Measurements from ENCODE around the gene GINS1.
A peak's percentile ranks its signal among the peaks of the same experiment; 100 is the strongest.

Gene GINS1

GRCh38 chr20:25376886-25377285 lies 30.6 kb upstream of the GINS1 start:
- Histone ChIP-seq H2AFZ (ENCODE audit: low read depth, low read length) (no peak overlapping the region), H3K4me1 (ENCODE audit: insufficient read depth, low read length) (no peaks in the 10 kb centered on the region), H3K27me3 (ENCODE audit: insufficient read depth, low read length) (no peaks in the 10 kb centered on the region), H3K9me3 (ENCODE audit: low read length) (peaks cover 2% of the 10 kb centered on the region), H3K4me3 (ENCODE audit: low read length) (no peak overlapping the region), H3K36me3 (ENCODE audit: insufficient read depth, low read length) (peaks cover under 1% of the 10 kb centered on the region)

GRCh38 chr20:25378189-25378883 lies 29.1 kb upstream of the GINS1 start:
- Histone ChIP-seq H3K36me3 (ENCODE audit: insufficient read depth, low read length) (peaks cover 6% of the 10 kb centered on the region), H2AFZ (ENCODE audit: low read depth, low read length) (no peak overlapping the region), H3K9me3 (ENCODE audit: low read length) (no peaks in the 10 kb centered on the region), H3K4me1 (ENCODE audit: insufficient read depth, low read length) (no peaks in the 10 kb centered on the region), H3K27me3 (ENCODE audit: insufficient read depth, low read length) (no peaks in the 10 kb centered on the region), H3K4me3 (ENCODE audit: low read length) (no peak overlapping the region)

- no peaks in the 10 kb centered on the region for H3K9me3 ChIP-seq (ENCODE audit: low read length)
- H2AFZ ChIP-seq (ENCODE audit: low read depth, low read length) = no peak overlapping the region
- H3K27me3 ChIP-seq (ENCODE audit: insufficient read depth, low read length) = no peaks in the 10 kb centered on the region
- peaks cover 6% of the 10 kb centered on the region for H3K36me3 ChIP-seq (ENCODE audit: insufficient read depth, low read length)
- H3K4me3 ChIP-seq (ENCODE audit: low read length) = no peak overlapping the region
- no peaks in the 10 kb centered on the region for H3K4me1 ChIP-seq (ENCODE audit: insufficient read depth, low read length)
Observed at GRCh38 chr20:25378884-25379733, 28.4 kb upstream of the GINS1 start.

- Histone ChIP-seq H3K4me1 (ENCODE audit: insufficient read depth, low read length) (no peaks in the 10 kb centered on the region), H3K9me3 (ENCODE audit: low read length) (no peaks in the 10 kb centered on the region)
Observed at GRCh38 chr20:25380945-25381614, 26.4 kb upstream of the GINS1 start.

GRCh38 chr20:25382704-25383370 lies 24.6 kb upstream of the GINS1 start:
- H3K9me3 ChIP-seq (ENCODE audit: low read length) = no peaks in the 10 kb centered on the region
- no peak overlapping the region for H2AFZ ChIP-seq (ENCODE audit: low read depth, low read length)
- H3K4me3 ChIP-seq (ENCODE audit: low read length) = no peak overlapping the region
- peaks cover 6% of the 10 kb centered on the region for H3K36me3 ChIP-seq (ENCODE audit: insufficient read depth, low read length)
- no peaks in the 10 kb centered on the region for H3K4me1 ChIP-seq (ENCODE audit: insufficient read depth, low read length)
- H3K27me3 ChIP-seq (ENCODE audit: insufficient read depth, low read length) = no peaks in the 10 kb centered on the region

More at GRCh38 chr20:25380945-25381614, 26.4 kb upstream of the GINS1 start:
- Histone ChIP-seq H3K27me3 (ENCODE audit: insufficient read depth, low read length) (no peaks in the 10 kb centered on the region), H3K36me3 (ENCODE audit: insufficient read depth, low read length) (peaks cover 6% of the 10 kb centered on the region), H2AFZ (ENCODE audit: low read depth, low read length) (no peak overlapping the region), H3K4me3 (ENCODE audit: low read length) (no peak overlapping the region)

GRCh38 chr20:25389401-25389857 lies 18.0 kb upstream of the GINS1 start:
- H3K36me3 ChIP-seq (ENCODE audit: insufficient read depth, low read length) = no peaks in the 10 kb centered on the region
- H3K4me1 ChIP-seq (ENCODE audit: insufficient read depth, low read length) = peaks cover 13% of the 10 kb centered on the region
- H2AFZ ChIP-seq (ENCODE audit: low read depth, low read length) = peak overlapping the region; percentile 27
- no peaks in the 10 kb centered on the region for H3K9me3 ChIP-seq (ENCODE audit: low read length)
- H3K27me3 ChIP-seq (ENCODE audit: insufficient read depth, low read length) = no peaks in the 10 kb centered on the region
- peak overlapping the region; percentile 88 for H3K4me3 ChIP-seq (ENCODE audit: low read length)

GRCh38 chr20:25389858-25390537 lies 17.5 kb upstream of the GINS1 start:
- Histone ChIP-seq H3K4me1 (ENCODE audit: insufficient read depth, low read length) (peaks cover 14% of the 10 kb centered on the region), H2AFZ (ENCODE audit: low read depth, low read length) (peak overlapping the region; percentile 27), H3K36me3 (ENCODE audit: insufficient read depth, low read length) (no peaks in the 10 kb centered on the region), H3K9me3 (ENCODE audit: low read length) (no peaks in the 10 kb centered on the region), H3K4me3 (ENCODE audit: low read length) (peak overlapping the region; percentile 88), H3K27me3 (ENCODE audit: insufficient read depth, low read length) (no peaks in the 10 kb centered on the region)

GRCh38 chr20:25390538-25391528 lies 16.6 kb upstream of the GINS1 start, which contains the start of gene ABHD12:
ABHD12 (minus strand) TSS chr20:25390835; CDS start chr20:25390703, 132 bp downstream.
- H3K4me3 ChIP-seq (ENCODE audit: low read length) = peak within 1 kb of the TSS; percentile 88
- peak within 1 kb of the TSS; percentile 96 for H2AFZ ChIP-seq (ENCODE audit: low read depth, low read length)
- H3K36me3 ChIP-seq (ENCODE audit: insufficient read depth, low read length) = no peaks in the 10 kb centered on the region
- no peaks in the 10 kb centered on the region for H3K27me3 ChIP-seq (ENCODE audit: insufficient read depth, low read length)
- H3K4me1 ChIP-seq (ENCODE audit: insufficient read depth, low read length) = peaks cover 14% of the 10 kb centered on the region
- H3K9me3 ChIP-seq (ENCODE audit: low read length) = no peaks in the 10 kb centered on the region

- Histone ChIP-seq H3K27me3 (ENCODE audit: insufficient read depth, low read length) (no peaks in the 10 kb centered on the region), H3K36me3 (ENCODE audit: insufficient read depth, low read length) (no peaks in the 10 kb centered on the region), H3K4me3 (ENCODE audit: low read length) (no peak overlapping the region)
Observed at GRCh38 chr20:25394276-25394675, 13.2 kb upstream of the GINS1 start.

GRCh38 chr20:25394996-25395395 lies 12.5 kb upstream of the GINS1 start:
- H2AFZ ChIP-seq (ENCODE audit: low read depth, low read length) = no peak overlapping the region
- H3K4me3 ChIP-seq (ENCODE audit: low read length) = no peak overlapping the region
- H3K27me3 ChIP-seq (ENCODE audit: insufficient read depth, low read length) = no peaks in the 10 kb centered on the region
- no peaks in the 10 kb centered on the region for H3K9me3 ChIP-seq (ENCODE audit: low read length)
- peaks cover 15% of the 10 kb centered on the region for H3K4me1 ChIP-seq (ENCODE audit: insufficient read depth, low read length)
- H3K36me3 ChIP-seq (ENCODE audit: insufficient read depth, low read length) = no peaks in the 10 kb centered on the region

More at GRCh38 chr20:25394276-25394675, 13.2 kb upstream of the GINS1 start:
- no peaks in the 10 kb centered on the region for H3K9me3 ChIP-seq (ENCODE audit: low read length)
- no peak overlapping the region for H2AFZ ChIP-seq (ENCODE audit: low read depth, low read length)
- peaks cover 14% of the 10 kb centered on the region for H3K4me1 ChIP-seq (ENCODE audit: insufficient read depth, low read length)

- Histone ChIP-seq H3K9me3 (ENCODE audit: low read length) (no peaks in the 10 kb centered on the region), H2AFZ (ENCODE audit: low read depth, low read length) (no peak overlapping the region), H3K27me3 (ENCODE audit: insufficient read depth, low read length) (no peaks in the 10 kb centered on the region), H3K4me3 (ENCODE audit: low read length) (no peak overlapping the region), H3K4me1 (ENCODE audit: insufficient read depth, low read length) (peaks cover 12% of the 10 kb centered on the region), H3K36me3 (ENCODE audit: insufficient read depth, low read length) (no peaks in the 10 kb centered on the region)
Observed at GRCh38 chr20:25397096-25397495, 10.4 kb upstream of the GINS1 start.

Measured in neuron (in vitro differentiated cells).